Measurements from ENCODE around the gene DCAF12.

The DCAF12 gene

DNA sequence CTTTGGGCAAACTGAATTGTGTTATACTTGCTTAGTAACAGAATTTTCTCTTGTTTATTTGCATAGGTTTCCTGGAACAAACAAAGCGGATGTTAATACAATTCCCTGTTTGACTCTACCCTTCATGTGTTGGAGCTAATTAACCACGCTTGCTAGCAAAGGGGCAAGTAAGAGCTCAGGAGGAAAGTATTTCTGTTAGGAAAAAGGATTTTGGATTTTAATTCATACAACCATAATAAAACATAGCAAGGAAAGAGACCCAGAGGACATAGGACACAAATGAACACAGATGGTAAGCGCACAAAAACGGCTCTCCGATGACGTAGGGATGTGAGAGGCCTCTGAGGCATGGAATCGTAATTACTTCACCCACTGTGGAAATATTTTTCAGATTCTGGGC lies 5.1 kb upstream of the DCAF12 start:
- DNase-seq (ENCODE audit: low read depth in 1 of 2, low spot score in 1 of 2), result no peak
- no peak overlapping the region for H3K27ac ChIP-seq (replicated peaks)
- H3K4me3 ChIP-seq (replicated peaks; ENCODE audit: insufficient read depth, low read length), result no peak overlapping the region
- H3K27me3 ChIP-seq (ENCODE audit: insufficient read depth, poor library complexity, severe bottlenecking), result no peaks in the 10 kb centered on the region
- TF ChIP-seq REST (IDR thresholded peaks at IDR 0.05; ENCODE audit: insufficient replicate concordance, low read depth) (no peak), GABPA (IDR thresholded peaks at IDR 0.05; ENCODE audit: low read depth) (no peak), POLR2AphosphoS5 (IDR thresholded peaks at IDR 0.05; ENCODE audit: low read depth) (no peak), SPI1 (IDR thresholded peaks at IDR 0.05; ENCODE audit: borderline replicate concordance, low read depth) (no peak)
- TF ChIP-seq, protein P1, sequence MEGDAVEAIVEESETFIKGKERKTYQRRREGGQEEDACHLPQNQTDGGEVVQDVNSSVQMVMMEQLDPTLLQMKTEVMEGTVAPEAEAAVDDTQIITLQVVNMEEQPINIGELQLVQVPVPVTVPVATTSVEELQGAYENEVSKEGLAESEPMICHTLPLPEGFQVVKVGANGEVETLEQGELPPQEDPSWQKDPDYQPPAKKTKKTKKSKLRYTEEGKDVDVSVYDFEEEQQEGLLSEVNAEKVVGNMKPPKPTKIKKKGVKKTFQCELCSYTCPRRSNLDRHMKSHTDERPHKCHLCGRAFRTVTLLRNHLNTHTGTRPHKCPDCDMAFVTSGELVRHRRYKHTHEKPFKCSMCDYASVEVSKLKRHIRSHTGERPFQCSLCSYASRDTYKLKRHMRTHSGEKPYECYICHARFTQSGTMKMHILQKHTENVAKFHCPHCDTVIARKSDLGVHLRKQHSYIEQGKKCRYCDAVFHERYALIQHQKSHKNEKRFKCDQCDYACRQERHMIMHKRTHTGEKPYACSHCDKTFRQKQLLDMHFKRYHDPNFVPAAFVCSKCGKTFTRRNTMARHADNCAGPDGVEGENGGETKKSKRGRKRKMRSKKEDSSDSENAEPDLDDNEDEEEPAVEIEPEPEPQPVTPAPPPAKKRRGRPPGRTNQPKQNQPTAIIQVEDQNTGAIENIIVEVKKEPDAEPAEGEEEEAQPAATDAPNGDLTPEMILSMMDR (IDR thresholded peaks at IDR 0.05; ENCODE audit: insufficient read depth, low read length), result no peak

- peak overlapping the region; percentile 96 for H3K4me3 ChIP-seq (replicated peaks; ENCODE audit: insufficient read depth, low read length)
- H3K27me3 ChIP-seq (ENCODE audit: insufficient read depth, poor library complexity, severe bottlenecking), result no peaks in the 10 kb centered on the region
- no peak for DNase-seq (ENCODE audit: low read depth in 1 of 2, low spot score in 1 of 2)
- peak overlapping the region; percentile 98 for H3K27ac ChIP-seq (replicated peaks)
- TF ChIP-seq REST (IDR thresholded peaks at IDR 0.05; ENCODE audit: insufficient replicate concordance, low read depth) (no peak), GABPA (IDR thresholded peaks at IDR 0.05; ENCODE audit: low read depth) (no peak), SPI1 (IDR thresholded peaks at IDR 0.05; ENCODE audit: borderline replicate concordance, low read depth) (no peak), POLR2AphosphoS5 (IDR thresholded peaks at IDR 0.05; ENCODE audit: low read depth) (no peak)
- TF ChIP-seq, protein P1 (IDR thresholded peaks at IDR 0.05; ENCODE audit: insufficient read depth, low read length), result no peak
Observed at GRCh38 chr9:34127035-34127948, 794 bp upstream of the DCAF12 start.

DNA sequence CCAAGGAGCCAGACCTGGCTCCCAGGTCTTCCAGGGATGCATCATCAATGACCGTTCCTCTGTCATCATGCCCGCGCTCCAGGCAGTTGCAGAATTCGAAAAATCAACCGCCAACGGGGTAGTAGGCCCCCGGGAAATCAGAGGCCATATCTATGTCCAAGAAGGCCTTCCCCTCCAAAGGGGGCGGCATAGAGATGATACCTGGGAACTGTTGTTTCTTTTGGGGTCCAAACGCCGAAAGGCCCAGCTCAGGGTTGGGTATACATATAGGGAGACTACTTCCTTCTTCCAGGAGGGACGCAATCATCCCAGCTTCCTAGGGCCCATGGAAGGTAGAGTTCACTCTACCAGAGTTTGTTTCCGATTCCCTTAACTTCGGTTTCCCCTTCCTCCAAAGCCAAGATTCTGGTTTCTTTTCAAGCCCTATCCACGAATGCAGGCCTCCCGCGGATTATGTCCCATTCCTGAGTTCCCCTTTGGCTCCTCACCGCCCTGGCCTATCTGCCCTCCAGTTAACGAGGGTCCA lies 754 bp downstream of the DCAF12 start:
- peak in 1 of 2 experiments; percentile 18 for DNase-seq (ENCODE audit: low read depth in 1 of 2, low spot score in 1 of 2)
- TF ChIP-seq, protein P1 (IDR thresholded peaks at IDR 0.05; ENCODE audit: insufficient read depth, low read length), result no peak
- TF ChIP-seq GABPA (IDR thresholded peaks at IDR 0.05; ENCODE audit: low read depth) (no peak), SPI1 (IDR thresholded peaks at IDR 0.05; ENCODE audit: borderline replicate concordance, low read depth) (no peak)
- Histone ChIP-seq H3K4me3 (replicated peaks; ENCODE audit: insufficient read depth, low read length) (peak overlapping the region; percentile 96), H3K27me3 (ENCODE audit: insufficient read depth, poor library complexity, severe bottlenecking) (no peaks in the 10 kb centered on the region), H3K27ac (replicated peaks) (peak overlapping the region; percentile 98)

Measured in HL-60 (cell line).